Fibroblast of the aortic adventitia (primary cell): Measurements from ENCODE around the gene SEMA3C. TPM values are rescaled to one million over a fixed set of nuclear protein-coding genes. Genes with fewer than 3 reads are reported as not detected.
A peak's percentile ranks its signal among the peaks of the same experiment; 100 is the strongest.

ENCODE experiments used
- DNase-seq: peaks from one replicate; pipeline ENCODE4 v3.0.0-alpha.2; 2010; ENCODE audit warnings: low read depth
- H3K4me3 ChIP-seq: 2 replicates; pipeline ENCODE4 v1.5.1; 2011; ENCODE audit warnings: low read depth, mild to moderate bottlenecking, control low read depth, low read length, moderate library complexity
- total RNA-seq: library from RNA; depleted of rRNA; stranded (reverse); fragments of >200 nt; gene quantifications from 2 replicates; pipeline ENCODE4 v1.2.3, GENCODE V29; 2012; ENCODE audit warnings: low replicate concordance
- TF ChIP-seq, protein P1 (sequence below): IDR thresholded peaks from 2 replicates; pipeline ENCODE4 v1.5.1; 2011; ENCODE audit warnings: mild to moderate bottlenecking, low read length, control low read depth, inconsistent platforms; ENCODE audit not compliant: insufficient read depth

Gene SEMA3C
- total RNA-seq, 1 donor, result 208 TPM

DNA sequence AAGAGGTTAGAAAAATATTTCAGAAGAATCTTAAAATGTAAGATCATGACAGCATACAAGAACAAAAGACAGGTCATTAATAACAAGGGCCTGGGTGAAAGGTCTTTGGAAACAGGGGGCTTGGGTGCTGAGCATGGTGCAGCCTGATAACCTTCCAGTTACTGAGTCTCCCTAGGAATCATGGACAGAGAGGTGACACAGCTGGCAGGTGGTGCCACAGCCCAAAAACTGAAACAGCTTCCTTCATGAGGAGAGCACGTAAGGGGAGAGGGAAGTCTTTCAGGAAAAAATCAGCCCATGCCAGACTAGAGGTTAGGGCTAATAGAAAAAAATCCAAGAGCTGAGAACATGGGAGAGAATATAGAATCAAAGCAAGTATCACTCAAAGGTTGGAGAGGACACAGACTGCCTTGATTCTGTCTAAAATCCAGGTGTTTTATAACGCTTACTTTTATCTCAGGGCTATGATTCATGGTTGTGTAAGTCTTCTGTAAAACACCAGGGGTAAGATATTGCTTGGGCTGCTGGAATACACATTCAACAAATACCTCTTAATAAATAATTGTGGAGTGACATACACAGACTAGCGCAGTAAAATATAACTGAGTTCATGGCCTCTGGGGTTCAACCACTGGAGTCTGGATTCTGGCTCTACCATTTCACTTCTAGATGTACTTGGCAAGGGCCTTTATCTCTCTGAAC is 88.1 kb downstream of the SEMA3C start:
- DNase-seq, result peak; percentile 52
- TF ChIP-seq, protein P1, sequence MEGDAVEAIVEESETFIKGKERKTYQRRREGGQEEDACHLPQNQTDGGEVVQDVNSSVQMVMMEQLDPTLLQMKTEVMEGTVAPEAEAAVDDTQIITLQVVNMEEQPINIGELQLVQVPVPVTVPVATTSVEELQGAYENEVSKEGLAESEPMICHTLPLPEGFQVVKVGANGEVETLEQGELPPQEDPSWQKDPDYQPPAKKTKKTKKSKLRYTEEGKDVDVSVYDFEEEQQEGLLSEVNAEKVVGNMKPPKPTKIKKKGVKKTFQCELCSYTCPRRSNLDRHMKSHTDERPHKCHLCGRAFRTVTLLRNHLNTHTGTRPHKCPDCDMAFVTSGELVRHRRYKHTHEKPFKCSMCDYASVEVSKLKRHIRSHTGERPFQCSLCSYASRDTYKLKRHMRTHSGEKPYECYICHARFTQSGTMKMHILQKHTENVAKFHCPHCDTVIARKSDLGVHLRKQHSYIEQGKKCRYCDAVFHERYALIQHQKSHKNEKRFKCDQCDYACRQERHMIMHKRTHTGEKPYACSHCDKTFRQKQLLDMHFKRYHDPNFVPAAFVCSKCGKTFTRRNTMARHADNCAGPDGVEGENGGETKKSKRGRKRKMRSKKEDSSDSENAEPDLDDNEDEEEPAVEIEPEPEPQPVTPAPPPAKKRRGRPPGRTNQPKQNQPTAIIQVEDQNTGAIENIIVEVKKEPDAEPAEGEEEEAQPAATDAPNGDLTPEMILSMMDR, result no peak

DNA sequence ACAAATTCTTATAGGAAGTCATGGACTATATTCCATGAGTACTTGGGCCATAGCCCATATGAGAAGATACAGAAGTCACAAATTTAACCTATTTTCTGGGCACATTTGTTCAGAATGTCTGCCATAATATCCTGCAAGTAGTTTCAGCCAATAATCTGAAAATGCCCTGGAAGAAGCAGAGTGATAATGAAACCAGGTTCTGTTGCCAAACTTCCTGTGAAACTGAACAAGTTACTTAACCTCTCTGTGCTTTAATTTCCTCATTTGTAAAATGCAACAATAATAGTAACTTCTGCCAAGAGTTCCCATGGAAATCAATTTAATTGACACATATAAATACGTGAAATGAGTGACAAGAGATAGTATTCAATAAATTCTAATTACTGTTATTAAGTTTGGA is 88.8 kb downstream of the SEMA3C start:
- TF ChIP-seq, protein P1, result no peak
- H3K4me3 ChIP-seq, result no peak overlapping the region
- DNase-seq, result no peak

More for the DNA sequence above, 88.1 kb downstream of the SEMA3C start:
- H3K4me3 ChIP-seq, result no peak overlapping the region

DNA sequence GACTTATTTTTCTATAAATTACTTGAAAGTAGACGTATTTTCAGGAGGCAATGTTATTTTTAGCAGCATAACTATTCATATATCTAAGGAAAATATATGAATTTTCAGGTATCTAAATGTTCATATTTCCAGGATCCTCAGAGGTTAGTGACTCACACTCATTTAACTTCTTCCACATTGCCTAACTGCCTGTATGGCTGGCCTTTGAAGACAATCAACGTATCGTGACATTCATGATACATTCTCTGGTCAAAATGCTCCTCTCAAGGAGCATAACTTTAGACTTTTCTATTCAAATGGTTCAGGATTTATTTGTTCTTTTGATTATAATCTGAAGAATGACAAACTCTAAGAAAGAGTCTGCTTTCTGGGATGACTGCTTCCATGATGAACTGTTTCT is 89.3 kb downstream of the SEMA3C start:
- no peak overlapping the region for H3K4me3 ChIP-seq
- no peak for DNase-seq
- TF ChIP-seq, protein P1, result no peak

DNA sequence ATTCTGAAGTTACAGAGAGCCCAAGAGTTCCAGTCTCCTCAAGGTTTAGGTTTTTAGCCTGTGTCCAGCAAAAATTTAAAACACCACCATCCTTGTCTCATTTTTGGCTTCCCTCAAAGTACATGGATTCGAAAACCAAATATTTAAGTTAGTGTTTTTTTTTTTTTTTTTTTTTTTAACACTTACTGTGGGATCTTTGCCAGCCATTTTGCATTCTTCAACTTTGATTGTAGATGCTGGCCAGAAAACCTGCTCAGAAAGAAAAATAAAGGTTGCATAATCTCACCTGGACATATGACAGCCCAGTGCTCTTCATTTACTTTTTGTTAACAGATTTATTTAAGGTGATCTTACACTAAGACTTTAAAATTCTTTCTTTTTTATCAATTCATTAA is 91.6 kb downstream of the SEMA3C start:
- peak; percentile 64 for DNase-seq
- TF ChIP-seq, protein P1, result no peak
- H3K4me3 ChIP-seq, result no peak overlapping the region

DNA sequence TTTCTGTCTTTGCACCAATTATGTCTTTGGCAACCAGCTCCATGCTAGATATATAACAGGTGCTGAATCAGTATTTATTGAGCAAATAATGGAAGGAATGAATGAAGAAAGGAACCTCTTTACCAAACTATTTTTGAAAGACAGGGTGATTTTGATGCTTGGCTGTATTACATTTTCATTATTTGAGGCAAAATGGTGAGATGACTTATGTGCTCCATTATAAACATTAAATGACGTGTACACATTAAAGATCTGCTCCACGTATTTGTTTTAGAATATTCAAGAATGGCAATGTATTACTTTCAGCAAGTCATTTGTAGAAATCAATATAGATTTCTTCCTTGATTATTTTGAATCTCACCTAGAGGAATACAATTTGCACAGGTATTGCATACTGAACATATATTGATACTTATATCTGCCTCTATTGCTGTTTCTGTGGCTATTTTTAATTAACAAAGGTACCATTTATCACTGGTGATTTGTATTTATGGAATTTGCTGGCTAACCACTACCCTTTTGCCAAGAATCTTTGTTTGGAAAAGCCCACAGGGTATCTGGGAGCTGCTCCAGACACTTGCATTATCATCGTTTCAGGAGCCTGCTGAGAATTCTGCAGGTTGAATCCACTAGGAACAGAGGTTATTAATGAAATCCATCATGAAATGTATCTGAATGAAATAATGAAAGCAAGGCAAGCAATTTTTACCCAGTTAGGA is 92.2 kb downstream of the SEMA3C start:
- DNase-seq, result peak; percentile 89
- H3K4me3 ChIP-seq, result no peak overlapping the region
- TF ChIP-seq, protein P1, result no peak

DNA sequence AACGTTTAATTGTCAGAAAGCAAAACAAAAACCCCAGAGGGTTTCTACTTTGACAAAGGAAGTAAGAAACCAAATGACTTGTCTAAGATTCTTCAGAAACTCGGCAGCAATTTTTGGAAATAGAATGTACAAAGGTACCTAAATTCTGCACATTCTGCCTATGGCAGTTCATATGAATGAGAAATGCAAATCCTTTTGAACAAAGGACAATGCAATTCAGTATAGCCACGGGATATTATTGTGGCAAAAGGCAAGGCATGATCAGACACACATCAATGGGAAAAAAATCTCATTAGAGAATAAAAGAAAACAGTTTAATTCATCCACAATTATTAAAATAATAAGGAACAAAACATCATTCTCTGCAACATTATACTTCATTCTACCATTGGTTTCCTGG is 93.4 kb downstream of the SEMA3C start:
- no peak overlapping the region for H3K4me3 ChIP-seq
- TF ChIP-seq, protein P1, result no peak
- DNase-seq, result no peak
